ENCODE measurements around the gene STRN.
"Not testable (repeated sequence)": the region's sequence is repeated elsewhere in the genome, so short reads cannot be mapped to it uniquely, and the experiment has no call there.

The STRN gene

GRCh38 chr2:36966370-36967235, at the start of gene STRN:
STRN (minus strand) TSS chr2:36966536; CDS start chr2:36966463, 73 bp downstream.
- peak; percentile 93 for DNase-seq (ENCODE audit: low spot score)

GRCh38 chr2:37013315-37013641, 46.9 kb upstream of the STRN start:
- DNase-seq (ENCODE audit: low spot score), result no peak

GRCh38 chr2:37011130-37011529, 44.8 kb upstream of the STRN start:
- DNase-seq (ENCODE audit: low spot score), result no peak

GRCh38 chr2:37005118-37005868, 39.0 kb upstream of the STRN start:
- peak; percentile 16 for DNase-seq (ENCODE audit: low spot score)

- no peak for DNase-seq (ENCODE audit: low spot score)
Measured at GRCh38 chr2:37000988-37001556, 34.7 kb upstream of the STRN start.

GRCh38 chr2:37000318-37000717, 34.0 kb upstream of the STRN start:
- no peak for DNase-seq (ENCODE audit: low spot score)

- DNase-seq (ENCODE audit: low spot score), result not testable (repeated sequence)
Measured at GRCh38 chr2:36999416-36999815, 33.1 kb upstream of the STRN start.

- peak; percentile 18 for DNase-seq (ENCODE audit: low spot score)
Measured at GRCh38 chr2:36993841-36994620, 27.7 kb upstream of the STRN start.

GRCh38 chr2:36988008-36988407, 21.7 kb upstream of the STRN start:
- DNase-seq (ENCODE audit: low spot score), result no peak

GRCh38 chr2:36982467-36982866, 16.1 kb upstream of the STRN start:
- DNase-seq (ENCODE audit: low spot score), result no peak

GRCh38 chr2:36981911-36982310, 15.6 kb upstream of the STRN start:
- no peak for DNase-seq (ENCODE audit: low spot score)

- not testable (repeated sequence) for DNase-seq (ENCODE audit: low spot score)
Measured at GRCh38 chr2:36979007-36979406, 12.7 kb upstream of the STRN start.

- no peak for DNase-seq (ENCODE audit: low spot score)
Measured at GRCh38 chr2:36976065-36976464, 9.7 kb upstream of the STRN start.

- no peak for DNase-seq (ENCODE audit: low spot score)
Measured at GRCh38 chr2:36975306-36975705, 9.0 kb upstream of the STRN start.

GRCh38 chr2:36973320-36973719, 7.0 kb upstream of the STRN start:
- DNase-seq (ENCODE audit: low spot score), result no peak

- no peak for DNase-seq (ENCODE audit: low spot score)
Measured at GRCh38 chr2:36971990-36972389, 5.7 kb upstream of the STRN start.

GRCh38 chr2:36967236-36967876, 1.0 kb upstream of the STRN start:
- no peak for DNase-seq (ENCODE audit: low spot score)

- DNase-seq (ENCODE audit: low spot score), result peak; percentile 5
Measured at GRCh38 chr2:36965751-36966369, 476 bp downstream of the STRN start.

- DNase-seq (ENCODE audit: low spot score), result no peak
Measured at GRCh38 chr2:36965206-36965605, 1.1 kb downstream of the STRN start.

- DNase-seq (ENCODE audit: low spot score), result no peak
Measured at GRCh38 chr2:36964496-36965058, 1.8 kb downstream of the STRN start.

GRCh38 chr2:36963734-36964133, 2.6 kb downstream of the STRN start:
- DNase-seq (ENCODE audit: low spot score), result no peak
